ENCODE results near the gene TTLL8. TPM values are rescaled to one million over a fixed set of nuclear protein-coding genes. Genes with fewer than 3 reads are reported as not detected.

TTLL8 gene
- total RNA-seq, 1 experiment from 2014 or later = not detected

DNA sequence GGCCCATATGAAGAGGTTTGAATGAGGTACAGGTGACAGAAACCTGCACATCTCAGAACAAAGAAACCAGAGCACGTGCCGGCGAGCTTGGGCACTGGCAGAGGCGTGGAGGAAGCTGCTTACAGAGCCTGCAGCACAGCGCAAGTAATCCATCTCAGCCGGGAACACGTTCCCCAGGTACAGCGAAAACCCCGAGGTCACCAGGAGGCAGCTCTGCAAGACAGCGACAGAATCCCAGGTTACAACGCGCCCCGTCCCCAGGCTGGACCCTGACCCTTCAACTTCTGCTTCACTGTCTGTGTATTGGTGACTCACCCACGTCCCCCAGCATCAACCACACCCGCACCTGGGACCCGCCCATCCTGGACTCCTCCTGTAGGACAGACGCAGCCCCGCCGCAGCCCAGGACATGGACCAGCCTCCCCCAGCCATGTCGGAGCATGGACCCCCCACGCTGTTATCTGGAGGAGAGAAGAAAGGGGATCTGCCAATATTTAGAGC lies 24.9 kb upstream of the TTLL8 start:
- WGBS (ENCODE audit: extremely low coverage, insufficient read length, low lambda C conversion rate) = no CpG with 5 or more reads among the region's 21 CpGs
- Histone ChIP-seq H3K56ac (ENCODE audit: insufficient read length, low read depth, low read length) (no peak overlapping the region), H2BK20ac (ENCODE audit: low read depth, low read length, poor library complexity, severe bottlenecking) (no peak overlapping the region), H3K4ac (ENCODE audit: low read depth, low read length) (no peak overlapping the region), H2AFZ (ENCODE audit: low read length) (no peak overlapping the region), H3K79me1 (ENCODE audit: insufficient read depth, low read depth, low read length, poor library complexity, severe bottlenecking) (no peaks in the 10 kb centered on the region), H3K4me1 (ENCODE audit: insufficient read depth, low read length) (no peaks in the 10 kb centered on the region), H4K5ac (ENCODE audit: insufficient read length, low read depth, low read length) (no peak overlapping the region), H3K14ac (ENCODE audit: insufficient read depth, low read length) (no peak overlapping the region), H3K9ac (ENCODE audit: extremely low read depth, insufficient read length, low read length) (no peak overlapping the region), H3K18ac (ENCODE audit: insufficient read length, low read depth, low read length) (no peak overlapping the region), H3K79me2 (ENCODE audit: insufficient read depth, low read length) (no peaks in the 10 kb centered on the region), H2BK12ac (ENCODE audit: insufficient read length, low read depth, low read length) (no peak overlapping the region), H4K8ac (replicated peaks; ENCODE audit: insufficient read length, low read depth, low read length) (no peak overlapping the region), H3K27me3 (ENCODE audit: insufficient read depth, low read length) (0 out of 2 replicates have a peak, but pooled peaks cover 2% of the 10 kb centered on the region), H4K20me1 (ENCODE audit: control insufficient read depth, insufficient read depth, insufficient read length) (no peaks in the 10 kb centered on the region), H3K4me2 (ENCODE audit: insufficient read depth, insufficient read length, low read length) (no peak overlapping the region), H2BK120ac (ENCODE audit: low read depth, low read length, poor library complexity, severe bottlenecking) (no peak overlapping the region), H3K23ac (ENCODE audit: insufficient read length, low read depth, low read length) (no peak overlapping the region), H2BK15ac (ENCODE audit: low read depth, low read length) (no peak overlapping the region), H3K27ac (ENCODE audit: insufficient read length, low read depth, low read length) (no peak overlapping the region), H3K23me2 (ENCODE audit: insufficient read length, low read depth, low read length, poor library complexity, severe bottlenecking) (no peaks in the 10 kb centered on the region), H3K9me3 (ENCODE audit: control insufficient read depth, low read depth, low read length) (no peaks in the 10 kb centered on the region), H2BK5ac (ENCODE audit: insufficient read length, low read length) (no peak overlapping the region), H4K91ac (ENCODE audit: insufficient read length, low read depth, low read length) (no peak overlapping the region), H2AK5ac (ENCODE audit: insufficient read length, low read length) (no peak overlapping the region), H3T11ph (ENCODE audit: low read length) (no peak overlapping the region)
- Mint-ChIP-seq H3K4me1 (peaks cover 19 to 24% of the 10 kb centered on the region in 2 experiments), H3K9me3 (peaks cover 3 to 4% of the 10 kb centered on the region in 2 experiments; a peak in 3 of 5 replicates), H3K36me3 (ENCODE audit: insufficient read depth in 1 of 3, low read depth in 3 of 3) (no peaks in the 10 kb centered on the region; a peak in 1 of 7 replicates), H3K27ac (no peak overlapping the region; a peak in 1 of 7 replicates), H3K27me3 (ENCODE audit: low read depth) (peaks cover 23% of the 10 kb centered on the region), H3K4me3 (no peak overlapping the region)
- TF ChIP-seq, protein P1, sequence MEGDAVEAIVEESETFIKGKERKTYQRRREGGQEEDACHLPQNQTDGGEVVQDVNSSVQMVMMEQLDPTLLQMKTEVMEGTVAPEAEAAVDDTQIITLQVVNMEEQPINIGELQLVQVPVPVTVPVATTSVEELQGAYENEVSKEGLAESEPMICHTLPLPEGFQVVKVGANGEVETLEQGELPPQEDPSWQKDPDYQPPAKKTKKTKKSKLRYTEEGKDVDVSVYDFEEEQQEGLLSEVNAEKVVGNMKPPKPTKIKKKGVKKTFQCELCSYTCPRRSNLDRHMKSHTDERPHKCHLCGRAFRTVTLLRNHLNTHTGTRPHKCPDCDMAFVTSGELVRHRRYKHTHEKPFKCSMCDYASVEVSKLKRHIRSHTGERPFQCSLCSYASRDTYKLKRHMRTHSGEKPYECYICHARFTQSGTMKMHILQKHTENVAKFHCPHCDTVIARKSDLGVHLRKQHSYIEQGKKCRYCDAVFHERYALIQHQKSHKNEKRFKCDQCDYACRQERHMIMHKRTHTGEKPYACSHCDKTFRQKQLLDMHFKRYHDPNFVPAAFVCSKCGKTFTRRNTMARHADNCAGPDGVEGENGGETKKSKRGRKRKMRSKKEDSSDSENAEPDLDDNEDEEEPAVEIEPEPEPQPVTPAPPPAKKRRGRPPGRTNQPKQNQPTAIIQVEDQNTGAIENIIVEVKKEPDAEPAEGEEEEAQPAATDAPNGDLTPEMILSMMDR (conservative IDR thresholded peaks at IDR 0.05) = no peak
- no peak for DNase-seq
